ENCODE data around the gene RCHY1.
"Not testable (repeated sequence)": the region's sequence is repeated elsewhere in the genome, so short reads cannot be mapped to it uniquely, and the experiment has no call there.

DNA sequence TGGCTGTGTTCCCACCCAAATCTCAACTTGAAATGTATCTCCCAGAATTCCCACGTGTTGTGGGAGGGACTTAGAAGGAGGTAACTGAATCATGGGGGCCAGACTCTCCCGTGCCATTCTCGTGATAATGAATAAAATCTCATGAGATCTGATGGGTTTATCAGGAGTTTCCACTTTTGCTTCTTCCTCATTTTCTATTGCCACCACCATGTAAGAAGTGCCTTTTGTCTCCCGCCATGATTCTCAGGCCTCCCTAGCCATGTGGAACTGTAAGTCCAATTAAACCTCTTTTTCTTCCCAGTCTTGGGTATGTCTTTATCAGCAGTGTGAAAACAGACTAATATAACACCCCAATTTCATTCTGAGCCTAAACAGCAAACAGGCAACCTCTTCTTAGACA is 4.6 kb downstream of the RCHY1 start:
- not testable (repeated sequence) for TF ChIP-seq CTCF (IDR thresholded peaks at IDR 0.05; ENCODE audit: insufficient read depth, low read length); POLR2AphosphoS5 (IDR thresholded peaks at IDR 0.05; ENCODE audit: low read depth); GABPA (IDR thresholded peaks at IDR 0.05; ENCODE audit: low read depth); REST (IDR thresholded peaks at IDR 0.05; ENCODE audit: insufficient replicate concordance, low read depth)
